Measurements from ENCODE around the gene GOLGA8G.
"Not testable (repeated sequence)": the region's sequence is repeated elsewhere in the genome, so short reads cannot be mapped to it uniquely, and the experiment has no call there.

GOLGA8G gene, protein sequence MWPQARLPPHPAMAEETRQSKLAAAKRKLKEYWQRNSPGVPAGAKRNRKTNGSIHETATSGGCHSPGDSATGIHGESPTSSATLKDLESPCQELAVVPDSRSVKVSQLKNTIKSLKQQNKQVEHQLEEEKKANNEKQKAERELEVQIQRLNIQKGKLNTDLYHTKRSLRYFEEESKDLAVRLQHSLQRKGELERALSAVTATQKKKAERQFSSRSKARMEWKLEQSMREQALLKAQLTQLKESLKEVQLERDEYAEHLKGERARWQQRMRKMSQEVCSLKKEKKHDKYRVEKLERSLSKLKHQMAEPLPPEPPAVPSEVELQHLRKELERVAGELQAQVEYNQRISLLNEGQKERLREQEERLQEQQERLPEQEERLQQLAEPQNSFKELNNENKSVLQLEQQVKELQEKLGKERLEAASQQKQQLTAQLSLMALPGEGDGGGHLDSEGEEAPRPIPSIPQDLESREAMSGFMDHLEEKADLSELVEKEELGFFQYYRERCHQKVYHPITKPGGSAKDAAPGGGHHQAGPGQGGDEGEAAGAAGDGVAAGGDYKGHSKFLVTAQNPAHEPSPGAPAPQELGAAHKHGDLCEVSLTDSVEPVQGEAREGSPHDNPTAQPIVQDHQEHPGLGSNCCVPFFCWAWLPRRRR

DNA sequence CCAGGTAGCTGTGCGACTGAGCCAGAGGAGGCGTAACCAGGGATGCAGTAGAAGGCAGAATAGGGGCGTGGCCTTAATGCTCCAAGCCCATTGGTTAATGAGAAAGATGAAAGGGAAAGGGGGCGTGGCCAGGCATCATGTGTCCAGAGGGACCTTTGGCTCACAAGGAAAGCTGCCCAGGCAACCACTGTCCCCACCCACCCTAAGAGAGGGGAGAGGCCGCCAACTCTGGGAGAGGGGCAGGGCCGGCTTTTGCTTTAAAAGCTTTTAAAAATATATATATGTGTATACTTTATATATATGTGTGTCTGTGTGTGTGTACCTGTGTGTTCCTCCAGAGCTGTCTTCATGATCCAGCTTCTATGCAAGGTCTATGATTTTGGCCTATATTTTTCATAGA, at the start of gene GOLGA8G:
Gene GOLGA8G, minus strand, starts transcription at position 18 of the 400 bp plus-strand sequence. CDS start 62 bp downstream, outside the sequence.
- DNase-seq = not testable (repeated sequence)

- DNase-seq = not testable (repeated sequence)
Measured at GRCh38 chr15:28573351-28573750, 40.6 kb upstream of the GOLGA8G start.

- not testable (repeated sequence) for DNase-seq
Measured at GRCh38 chr15:28553268-28553667, 20.5 kb upstream of the GOLGA8G start, which contains the start of gene GOLGA6L25. Gene GOLGA6L25, plus strand, starts transcription at chr15:28553568. Its CDS starts 61 bp downstream, at chr15:28553629.

- not testable (repeated sequence) for DNase-seq
Measured at GRCh38 chr15:28515208-28515607, 17.6 kb downstream of the GOLGA8G start.

GRCh38 chr15:28514128-28514527, 18.6 kb downstream of the GOLGA8G start:
- DNase-seq = not testable (repeated sequence)

DNA sequence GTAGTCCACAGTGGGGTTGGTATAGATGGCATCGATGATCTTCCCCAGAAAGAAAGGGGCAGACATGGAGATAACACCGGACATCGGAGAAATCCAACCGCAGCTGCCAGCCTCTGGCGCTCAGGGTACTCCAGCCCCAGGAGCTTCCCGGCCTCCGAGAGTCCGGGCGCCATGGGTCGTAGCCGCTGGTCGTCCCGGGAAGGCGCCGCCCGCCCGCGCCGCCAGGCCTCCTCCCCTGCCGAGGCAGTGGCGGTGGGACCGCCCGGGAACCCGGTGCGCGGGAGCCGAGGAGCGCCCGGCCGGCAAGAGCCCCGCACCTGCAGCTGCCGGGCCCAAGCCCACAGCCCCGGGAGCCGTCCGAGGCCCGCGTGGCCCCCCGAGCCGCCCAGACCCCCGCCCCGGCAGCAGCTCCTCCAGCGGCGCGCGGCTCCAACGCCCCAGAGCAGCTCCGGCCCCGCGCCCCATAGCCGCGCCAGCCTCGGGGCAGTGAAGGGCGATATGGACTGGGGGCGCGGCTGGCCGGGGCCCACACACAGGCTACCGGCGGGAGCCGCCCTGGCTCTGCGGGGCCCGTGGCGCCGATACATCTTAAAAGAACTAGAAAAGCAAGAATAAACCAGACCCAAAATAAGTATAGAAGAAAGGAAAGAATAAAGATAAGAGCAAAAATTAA, 24.4 kb downstream of the GOLGA8G start:
- DNase-seq = not testable (repeated sequence)

GRCh38 chr15:28481340-28481739, 51.4 kb downstream of the GOLGA8G start:
- not testable (repeated sequence) for DNase-seq
